ENCODE results near the gene HASPIN. TPM values are rescaled to one million over a fixed set of nuclear protein-coding genes. Genes with fewer than 3 reads are reported as not detected.

HASPIN gene
- total RNA-seq, 1 donor from 2014 or later, result 14.8 TPM

GRCh38 chr17:3715296-3715695 lies 8.4 kb upstream of the HASPIN start:
- Histone ChIP-seq H3K79me2 (ENCODE audit: low read depth) (no peaks in the 10 kb centered on the region), H3K4me2 (no peak overlapping the region), H2AFZ (replicated peaks) (no peak overlapping the region), H3K36me3 (no peaks in the 10 kb centered on the region), H3K9me3 (ENCODE audit: low read depth) (no peaks in the 10 kb centered on the region), H3K27me3 (no peaks in the 10 kb centered on the region), H3F3A (ENCODE audit: low read depth) (no peaks in the 10 kb centered on the region), H3K9ac (no peak overlapping the region), H3K4me1 (no peaks in the 10 kb centered on the region), H3K4me3 (no peak overlapping the region), H3K27ac (no peak overlapping the region), H4K20me1 (ENCODE audit: low read depth) (no peaks in the 10 kb centered on the region)
- peaks cover 12% of the 10 kb centered on the region for H3K36me3 Mint-ChIP-seq
- no peaks in the 10 kb centered on the region for H3K4me1 Mint-ChIP-seq
- H3K9me3 Mint-ChIP-seq, result no peaks in the 10 kb centered on the region
- TF ChIP-seq CTCF (IDR thresholded peaks at IDR 0.05), result no peak
- no peak for TF ChIP-seq EZH2 (IDR thresholded peaks at IDR 0.05)
- H3K27ac Mint-ChIP-seq, result no peak overlapping the region
- H3K27me3 Mint-ChIP-seq (ENCODE audit: insufficient read depth, low read depth), result no peaks in the 10 kb centered on the region
- no peak overlapping the region for H3K4me3 Mint-ChIP-seq
- DNase-seq (ENCODE audit: low spot score), result no peak

- no peaks in the 10 kb centered on the region for H3K9me3 ChIP-seq (ENCODE audit: low read depth)
- H3K36me3 ChIP-seq, result no peaks in the 10 kb centered on the region
- H3K4me2 ChIP-seq, result no peak overlapping the region
- H3F3A ChIP-seq (ENCODE audit: low read depth), result no peaks in the 10 kb centered on the region
- TF ChIP-seq EZH2phosphoT487 (IDR thresholded peaks at IDR 0.05), result no peak
- no peak for TF ChIP-seq CTCF (IDR thresholded peaks at IDR 0.05)
- TF ChIP-seq EZH2 (IDR thresholded peaks at IDR 0.05), result no peak
- no peaks in the 10 kb centered on the region for H4K20me1 ChIP-seq (ENCODE audit: low read depth)
- peaks cover 18% of the 10 kb centered on the region for H3K79me2 ChIP-seq (ENCODE audit: low read depth)
- H3K27ac Mint-ChIP-seq, result no peak overlapping the region
- H3K4me3 Mint-ChIP-seq, result no peak overlapping the region
- H3K9me3 Mint-ChIP-seq, result no peaks in the 10 kb centered on the region
- H3K27me3 ChIP-seq, result no peaks in the 10 kb centered on the region
- no peak overlapping the region for H3K27ac ChIP-seq
- DNase-seq (ENCODE audit: low spot score), result no peak
- H2AFZ ChIP-seq (replicated peaks), result no peak overlapping the region
- no peak overlapping the region for H3K9ac ChIP-seq
- H3K27me3 Mint-ChIP-seq (ENCODE audit: insufficient read depth, low read depth), result no peaks in the 10 kb centered on the region
- peaks cover 4% of the 10 kb centered on the region for H3K4me1 ChIP-seq
- peaks cover 10% of the 10 kb centered on the region for H3K36me3 Mint-ChIP-seq
- peaks cover 9% of the 10 kb centered on the region for H3K4me1 Mint-ChIP-seq
- H3K4me3 ChIP-seq, result no peak overlapping the region
Measured at GRCh38 chr17:3718201-3718600, 5.5 kb upstream of the HASPIN start.

GRCh38 chr17:3719265-3719664 lies 4.4 kb upstream of the HASPIN start:
- H3K27ac ChIP-seq, result no peak overlapping the region
- Mint-ChIP-seq H3K27ac (no peak overlapping the region), H3K27me3 (ENCODE audit: insufficient read depth, low read depth) (no peaks in the 10 kb centered on the region), H3K4me3 (no peak overlapping the region), H3K4me1 (peaks cover 9% of the 10 kb centered on the region), H3K36me3 (peaks cover 10% of the 10 kb centered on the region), H3K9me3 (no peaks in the 10 kb centered on the region)
- no peak overlapping the region for H3K4me2 ChIP-seq
- no peak overlapping the region for H2AFZ ChIP-seq (replicated peaks)
- H3K4me3 ChIP-seq, result no peak overlapping the region
- TF ChIP-seq EZH2 (IDR thresholded peaks at IDR 0.05), result no peak
- TF ChIP-seq CTCF (IDR thresholded peaks at IDR 0.05), result no peak
- TF ChIP-seq EZH2phosphoT487 (IDR thresholded peaks at IDR 0.05), result no peak
- no peak for DNase-seq (ENCODE audit: low spot score)
- no peaks in the 10 kb centered on the region for H3F3A ChIP-seq (ENCODE audit: low read depth)
- H3K36me3 ChIP-seq, result no peaks in the 10 kb centered on the region
- H4K20me1 ChIP-seq (ENCODE audit: low read depth), result peaks cover under 1% of the 10 kb centered on the region
- H3K27me3 ChIP-seq, result no peaks in the 10 kb centered on the region
- H3K79me2 ChIP-seq (ENCODE audit: low read depth), result peaks cover 25% of the 10 kb centered on the region
- H3K4me1 ChIP-seq, result peaks cover 4% of the 10 kb centered on the region
- H3K9me3 ChIP-seq (ENCODE audit: low read depth), result no peaks in the 10 kb centered on the region
- no peak overlapping the region for H3K9ac ChIP-seq

All from neural progenitor cell (in vitro differentiated cells).